Stimulated activated CD8-positive, alpha-beta memory T cell treated with anti-CD3 and anti-CD28 coated beads, Interleukin-7, amount 100 ng/mL, for 4 hours (primary cell): Measurements from ENCODE around the gene VAV2.

Source experiments
- DNase-seq, 2 donors: peaks; one replicate each; pipeline ENCODE4 v3.0.0-alpha.2; 2020; ENCODE audit warnings: low read depth in 2 of 2

Gene VAV2

GRCh38 chr9:133891741-133892140 lies 100.4 kb downstream of the VAV2 start:
- DNase-seq: no peak

GRCh38 chr9:133890583-133890982 lies 101.5 kb downstream of the VAV2 start:
- no peak for DNase-seq

- no peak for DNase-seq
These were observed 102.4 kb downstream of the VAV2 start for GRCh38 chr9:133889584-133890301.

DNA sequence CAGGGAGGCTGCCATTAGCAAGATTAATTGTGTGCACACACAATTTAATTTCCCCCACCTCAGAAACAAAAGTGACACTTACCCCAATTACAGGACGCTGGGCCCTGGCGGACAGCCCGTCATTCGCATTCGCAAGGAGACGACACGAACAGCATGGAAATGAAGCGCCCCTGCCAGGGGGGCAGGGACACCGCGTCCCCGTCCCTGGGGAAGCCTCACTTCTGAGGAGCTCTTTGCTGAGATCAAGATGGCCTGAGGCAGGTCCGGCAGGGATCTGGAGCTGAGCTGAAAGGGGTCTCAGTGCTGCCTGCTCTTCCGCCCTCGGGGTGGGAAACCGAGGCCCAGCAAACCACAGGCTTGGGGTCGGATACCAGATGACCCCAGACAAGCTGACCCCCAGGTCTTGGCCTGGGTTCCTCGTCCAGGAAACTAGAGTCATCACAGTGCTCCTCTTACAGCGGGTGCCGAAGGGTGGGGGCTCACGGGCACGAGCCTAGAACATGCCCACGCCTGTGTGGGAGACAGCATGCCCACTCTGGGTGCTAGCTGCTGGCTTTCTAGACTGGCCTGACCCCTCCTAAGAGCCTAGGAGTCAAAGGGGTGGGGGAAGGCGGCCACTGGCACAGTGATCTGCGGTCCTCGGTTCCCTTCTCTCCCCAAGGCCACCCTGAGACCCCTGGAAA lies 103.2 kb downstream of the VAV2 start:
- DNase-seq: no peak

DNA sequence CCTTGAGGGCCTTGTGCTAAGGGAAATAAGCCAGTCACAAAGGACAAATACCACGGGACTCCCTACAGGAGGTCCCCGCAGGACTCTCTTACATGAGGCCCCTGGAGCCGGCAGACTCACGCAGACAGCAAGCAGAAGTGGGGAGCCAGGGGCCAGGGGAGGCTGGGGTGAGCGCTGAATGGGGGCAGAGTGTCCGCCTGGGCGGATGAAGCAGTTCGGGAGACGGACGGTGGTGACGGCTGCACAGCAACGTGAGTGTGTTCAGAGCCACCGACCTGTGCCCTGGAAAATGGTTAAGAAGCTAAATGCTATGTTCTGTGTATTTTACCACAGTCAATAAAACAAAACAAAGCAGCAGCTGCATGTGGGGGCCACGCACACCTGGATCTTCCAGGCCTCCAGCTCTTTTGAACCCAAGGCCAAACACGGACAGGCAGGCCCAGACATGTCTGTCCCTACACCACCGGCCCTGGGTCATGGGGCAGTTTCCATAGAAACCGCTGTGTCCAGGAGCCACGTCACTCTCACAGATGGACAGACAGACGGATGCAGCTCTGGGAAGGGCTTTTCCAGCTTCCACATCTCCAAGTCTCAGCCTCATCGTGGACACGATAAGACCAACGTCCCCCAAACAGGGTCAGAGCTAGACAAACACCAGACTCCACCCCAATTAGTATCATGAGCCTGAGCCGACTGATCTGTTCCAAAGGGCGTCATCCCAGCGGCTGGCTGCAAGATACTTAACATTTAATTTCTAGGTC lies 103.9 kb downstream of the VAV2 start:
- DNase-seq: no peak

DNA sequence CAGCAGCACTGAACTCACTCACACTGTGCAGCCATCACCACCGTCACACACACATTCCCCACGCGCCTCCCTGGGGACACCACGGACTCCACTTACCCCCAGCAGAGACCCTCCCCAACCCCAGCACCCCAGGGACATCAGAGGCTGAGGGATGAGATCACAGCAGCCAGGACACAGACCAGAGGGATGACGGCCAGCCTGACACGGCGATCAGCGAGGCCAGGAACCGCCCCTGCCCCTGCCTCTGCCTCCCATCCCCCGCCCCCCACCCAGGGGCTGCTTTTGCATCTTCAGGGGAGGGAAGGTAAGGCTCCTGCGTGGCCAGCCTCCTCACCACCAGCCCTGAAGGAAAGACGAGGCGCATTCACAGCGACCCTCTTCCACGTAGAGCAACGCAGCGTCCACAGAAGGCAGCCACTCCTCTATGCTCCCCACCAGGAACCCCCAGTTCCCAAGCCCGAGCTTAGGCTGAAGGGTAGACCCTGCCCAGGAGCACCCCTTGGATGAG lies 104.5 kb downstream of the VAV2 start:
- no peak for DNase-seq

- DNase-seq: no peak
These were observed 105.3 kb downstream of the VAV2 start for GRCh38 chr9:133886563-133887501.

GRCh38 chr9:133884907-133885744 lies 107.0 kb downstream of the VAV2 start:
- no peak for DNase-seq

DNA sequence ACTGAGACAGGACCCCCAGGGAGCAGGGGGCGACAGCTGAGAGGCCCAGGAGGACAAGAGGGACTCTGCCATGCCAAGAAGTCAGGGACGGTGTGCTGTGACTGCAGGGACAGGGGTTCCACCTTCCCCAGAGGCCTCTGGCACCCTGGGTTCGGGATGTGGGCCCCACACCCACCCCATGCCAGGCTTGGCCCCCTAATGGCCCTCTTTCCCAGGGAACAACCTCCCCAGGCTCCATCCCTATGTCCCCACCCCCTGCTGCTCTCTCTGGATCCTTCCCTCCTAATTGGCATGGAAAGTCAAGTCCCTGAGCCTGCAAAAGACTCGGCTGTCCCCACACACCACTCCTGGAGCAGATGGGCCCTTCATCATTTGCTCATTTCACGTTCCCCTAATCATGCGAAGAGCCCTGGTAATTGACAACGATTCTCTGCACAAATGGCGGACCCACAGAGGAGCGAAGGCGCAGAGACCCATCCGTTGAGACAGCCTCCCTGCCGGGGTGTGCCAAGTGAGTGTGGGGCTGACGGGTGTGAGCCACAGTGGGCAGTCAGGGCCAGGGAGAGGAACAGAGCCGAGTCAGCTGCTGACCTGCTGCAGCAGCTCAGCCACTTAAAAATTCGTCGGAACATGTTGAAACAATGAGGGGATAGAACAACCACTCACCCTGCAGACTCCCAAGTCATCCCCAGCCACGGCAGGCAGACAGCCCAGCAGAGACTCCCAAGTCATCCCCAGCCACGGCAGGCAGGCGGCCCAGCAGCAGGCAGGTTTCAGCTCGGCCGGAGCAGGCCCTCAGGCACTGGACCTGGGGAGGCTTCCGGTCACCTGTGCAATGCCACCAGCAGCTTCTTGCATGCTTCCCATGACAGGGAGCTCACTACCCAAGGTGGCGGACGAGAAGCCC lies 109.0 kb downstream of the VAV2 start:
- no peak for DNase-seq

GRCh38 chr9:133881671-133882381 lies 110.3 kb downstream of the VAV2 start:
- no peak for DNase-seq

GRCh38 chr9:133880851-133881661 lies 111.1 kb downstream of the VAV2 start:
- DNase-seq: no peak

- DNase-seq: no peak
These were observed 112.0 kb downstream of the VAV2 start for GRCh38 chr9:133880136-133880535.

DNA sequence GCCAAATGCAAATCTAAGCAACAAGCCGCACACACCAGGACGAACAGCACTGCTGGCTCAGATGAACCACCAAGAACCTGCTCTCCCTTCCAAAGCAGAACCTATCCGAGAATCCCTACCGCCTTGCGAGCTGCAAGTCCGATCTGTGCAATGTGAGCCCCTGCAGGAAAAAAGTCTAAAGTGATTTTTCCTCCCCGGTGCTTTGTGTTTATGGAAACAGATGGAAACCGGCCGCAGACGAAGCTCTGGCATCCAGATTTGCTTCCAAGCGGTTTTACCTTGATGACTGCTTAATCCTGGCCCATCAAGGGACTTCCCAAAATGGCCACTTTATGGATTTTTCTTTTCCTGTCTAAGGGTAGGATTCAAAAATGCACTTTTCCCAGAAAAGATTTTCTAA lies 112.5 kb downstream of the VAV2 start:
- no peak for DNase-seq

GRCh38 chr9:133878402-133878801 lies 113.7 kb downstream of the VAV2 start:
- no peak for DNase-seq

- no peak for DNase-seq
These were observed 114.2 kb downstream of the VAV2 start for GRCh38 chr9:133877967-133878366.

- DNase-seq: no peak
These were observed 114.8 kb downstream of the VAV2 start for GRCh38 chr9:133877327-133877726.

- no peak for DNase-seq
These were observed 115.3 kb downstream of the VAV2 start for GRCh38 chr9:133876836-133877235.

- no peak for DNase-seq
These were observed 116.0 kb downstream of the VAV2 start for GRCh38 chr9:133876144-133876543.
